OCI-LY7 (cell line): ENCODE data around the gene NVL.

Experiments
- CTCF ChIP-seq: fragments of 200-600 bp; sonication (generic); conservative IDR thresholded peaks from 2 replicates; pipeline ENCODE4 v1.5.1; 2014; ENCODE audit warnings: mild to moderate bottlenecking, antibody characterized with exemption, low read length, moderate library complexity, mixed read lengths
- EZH2phosphoT487 ChIP-seq: fragments of 200-600 bp; sonication (generic); IDR thresholded peaks from 2 replicates; pipeline ENCODE4 v1.6.1; 2018; ENCODE audit warnings: low read depth, borderline replicate concordance, mild to moderate bottlenecking, mixed run types, antibody characterized with exemption, low read length, moderate library complexity, mixed read lengths

GRCh38 chr1:224219612-224220059, 110.3 kb downstream of the NVL start:
- TF ChIP-seq CTCF (no peak), EZH2phosphoT487 (no peak)
